GM18909 (cell line): ENCODE results near the gene ANKRD13B.
"Not testable (repeated sequence)": the region's sequence is repeated elsewhere in the genome, so short reads cannot be mapped to it uniquely, and the experiment has no call there.

ENCODE experiments used
- ATAC-seq: cut with Tn5 transposase; IDR thresholded peaks from one replicate; pipeline ENCODE4 v1.9.1; 2021; ENCODE audit warnings: mild to moderate bottlenecking; ENCODE audit not compliant: unreplicated experiment, poor library complexity

The ANKRD13B gene

DNA sequence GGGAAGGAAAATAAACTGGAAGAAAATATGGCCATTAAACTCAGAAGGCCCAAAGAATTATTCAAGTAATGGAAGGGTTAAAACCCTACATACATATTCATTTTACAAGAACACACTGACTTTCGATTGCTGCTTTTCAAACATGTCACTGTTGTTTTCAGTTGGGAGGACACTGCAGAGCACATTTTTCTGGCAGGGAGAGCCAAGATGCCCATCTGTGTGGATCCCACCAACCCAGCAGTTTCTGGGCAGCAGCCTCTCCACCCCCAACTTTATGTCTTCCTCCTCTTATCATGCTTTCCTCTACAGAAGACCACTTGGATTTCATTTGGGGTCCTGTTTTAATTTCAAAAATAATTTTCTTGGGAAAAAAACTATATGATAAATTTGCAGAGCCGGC is 36.9 kb downstream of the ANKRD13B start:
- ATAC-seq: no peak

- no peak for ATAC-seq
Measured at GRCh38 chr17:29630630-29631193, 37.8 kb downstream of the ANKRD13B start.

DNA sequence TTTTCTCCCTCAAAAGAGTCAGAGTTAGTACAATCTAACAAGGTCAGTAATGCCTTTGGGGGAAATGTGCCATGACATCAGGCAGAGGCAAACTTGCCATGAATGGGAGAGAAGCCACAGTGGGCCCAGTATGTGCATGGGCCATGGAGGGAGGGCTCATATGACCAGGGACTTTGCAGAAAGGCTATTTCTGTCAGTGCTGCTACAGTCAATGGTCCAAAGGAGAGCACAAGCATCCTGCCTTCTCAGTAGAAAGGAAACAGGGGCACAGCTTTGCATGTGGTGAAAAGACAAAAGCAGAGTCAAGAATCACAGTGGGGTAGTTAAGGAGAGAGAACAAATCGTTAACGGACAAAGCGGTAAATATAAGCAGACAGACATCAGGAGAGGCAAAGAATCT is 41.0 kb downstream of the ANKRD13B start:
- no peak for ATAC-seq

GRCh38 chr17:29640413-29640812 is 47.5 kb downstream of the ANKRD13B start:
- no peak for ATAC-seq

DNA sequence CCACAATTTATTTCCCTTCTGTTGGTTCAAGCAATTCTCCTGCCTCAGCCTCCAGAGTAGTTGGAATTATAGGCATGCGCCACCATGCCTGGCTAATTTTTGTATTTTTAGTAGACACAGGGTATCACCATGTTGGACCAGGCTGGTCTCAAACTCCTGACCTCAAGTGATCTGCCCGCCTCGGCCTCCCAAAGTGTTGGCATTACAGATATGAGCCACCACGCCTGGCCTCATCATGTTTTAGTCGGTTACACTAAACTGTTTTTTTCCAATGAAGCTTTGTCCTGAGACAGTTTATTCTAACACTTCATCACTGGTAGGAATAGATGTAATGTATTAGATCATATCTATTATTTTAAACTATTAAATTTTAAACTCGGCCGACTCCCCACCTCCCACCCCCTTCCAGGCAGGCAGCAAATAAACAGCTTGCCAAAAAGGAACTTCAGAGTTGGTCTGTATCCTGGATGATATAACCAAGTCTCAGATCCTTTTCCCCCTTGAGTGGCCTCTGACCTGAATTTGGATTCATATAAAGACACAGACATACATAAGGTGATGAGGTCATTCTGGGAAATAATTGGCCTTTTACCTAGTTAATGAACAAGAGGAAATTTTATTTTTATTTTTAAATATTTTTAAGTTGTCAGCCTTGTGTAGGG is 48.2 kb downstream of the ANKRD13B start:
- ATAC-seq: no peak

DNA sequence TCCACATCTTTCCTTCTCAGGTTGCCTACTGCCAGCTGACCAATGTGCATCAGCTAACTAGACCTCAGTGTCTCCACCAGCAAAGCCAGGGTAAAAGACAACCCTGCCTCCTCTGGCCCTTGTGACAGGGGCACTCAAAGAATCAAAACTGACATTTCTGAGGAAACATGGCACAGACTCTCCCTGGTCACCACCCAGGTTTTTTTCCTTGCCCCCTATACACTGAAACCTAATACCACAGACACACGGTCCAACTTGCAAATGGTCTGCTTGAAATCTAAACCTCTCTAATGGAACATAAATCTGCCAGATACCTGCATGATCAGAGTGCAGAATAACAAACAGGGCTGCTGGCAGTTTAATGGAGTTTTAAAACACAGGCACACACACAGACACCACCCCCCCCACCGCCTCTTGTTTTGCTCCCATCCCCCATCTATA is 49.3 kb downstream of the ANKRD13B start:
- no peak for ATAC-seq

DNA sequence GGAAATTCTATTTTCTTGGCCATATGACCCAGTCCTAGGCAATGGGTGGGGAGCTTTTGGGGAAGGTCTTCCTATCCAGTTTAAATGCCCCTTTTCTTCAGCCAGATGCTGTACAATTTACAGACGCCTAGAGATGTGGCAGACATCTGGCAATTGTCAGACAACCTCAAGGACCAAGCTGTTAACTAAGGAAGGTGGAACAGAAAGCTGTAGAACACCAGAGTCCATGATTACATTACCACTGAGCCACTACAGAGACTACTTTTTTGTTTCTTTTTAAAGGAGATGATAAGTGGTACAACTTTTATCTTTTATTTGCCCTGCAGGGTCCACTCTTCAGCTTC is 50.9 kb downstream of the ANKRD13B start:
- ATAC-seq: no peak

DNA sequence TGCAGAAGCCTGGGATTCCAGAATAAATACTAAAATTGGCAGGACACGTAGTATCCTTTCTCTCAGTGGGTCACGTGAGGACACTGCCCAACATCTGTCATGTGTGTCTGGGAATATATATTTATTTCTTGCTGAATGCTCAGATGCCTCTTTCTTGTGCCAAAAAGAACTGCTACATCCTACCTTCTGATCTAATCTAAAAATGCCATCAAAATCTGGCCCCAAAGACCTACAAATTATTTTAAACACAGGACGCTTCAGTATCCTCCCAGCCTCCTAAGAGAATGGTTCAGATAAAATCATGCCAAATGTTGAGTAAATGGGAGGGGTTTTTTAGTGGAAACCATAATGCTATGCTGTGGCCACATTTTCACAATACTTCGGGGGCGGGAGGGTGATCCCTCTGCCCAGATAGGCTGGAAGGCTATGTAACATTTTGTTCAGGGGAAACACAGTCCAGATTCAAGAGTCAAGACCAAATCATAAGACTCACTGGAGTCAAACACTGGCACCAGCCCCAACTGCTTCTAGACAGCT is 52.7 kb downstream of the ANKRD13B start:
- no peak for ATAC-seq

DNA sequence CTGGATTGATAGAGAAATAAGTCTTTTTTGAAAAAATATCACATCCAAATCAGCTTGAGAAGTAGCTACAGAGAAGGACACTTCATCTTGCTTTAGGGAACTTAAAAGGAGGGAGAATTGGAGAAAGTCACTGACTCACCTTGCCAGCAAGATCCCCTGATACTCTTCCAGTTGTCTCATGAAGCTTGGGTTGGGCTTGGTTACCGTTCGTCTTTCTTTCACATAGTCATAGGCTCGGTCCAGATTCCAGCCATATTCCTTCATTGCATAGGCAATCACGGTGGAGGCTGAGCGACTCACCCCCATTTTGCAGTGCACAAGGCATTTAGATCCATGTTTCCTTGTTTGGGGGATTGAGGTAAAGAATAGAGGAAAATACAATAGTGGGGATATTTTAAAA is 55.1 kb downstream of the ANKRD13B start:
- no peak for ATAC-seq

DNA sequence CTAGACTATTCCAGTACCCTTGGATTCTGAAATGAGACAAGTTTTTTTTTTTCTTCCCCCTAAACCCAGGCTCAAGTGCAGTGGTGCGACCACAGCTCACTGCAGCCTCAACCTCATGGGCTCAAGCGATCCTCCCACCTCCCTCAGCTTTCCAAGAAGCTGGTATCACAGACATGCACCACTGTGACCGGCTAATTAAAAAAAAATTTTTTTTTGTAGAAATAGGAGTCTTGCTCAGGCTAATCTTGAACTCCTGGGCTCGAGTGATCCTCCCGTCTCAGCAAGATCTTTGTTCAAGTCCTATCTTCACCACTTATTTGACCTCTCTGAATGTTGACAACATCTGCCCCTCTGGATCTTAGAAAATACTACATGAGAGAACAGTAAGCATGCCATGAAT is 56.4 kb downstream of the ANKRD13B start:
- ATAC-seq: no peak

- ATAC-seq: no peak
Measured at GRCh38 chr17:29650396-29650795, 57.5 kb downstream of the ANKRD13B start.

DNA sequence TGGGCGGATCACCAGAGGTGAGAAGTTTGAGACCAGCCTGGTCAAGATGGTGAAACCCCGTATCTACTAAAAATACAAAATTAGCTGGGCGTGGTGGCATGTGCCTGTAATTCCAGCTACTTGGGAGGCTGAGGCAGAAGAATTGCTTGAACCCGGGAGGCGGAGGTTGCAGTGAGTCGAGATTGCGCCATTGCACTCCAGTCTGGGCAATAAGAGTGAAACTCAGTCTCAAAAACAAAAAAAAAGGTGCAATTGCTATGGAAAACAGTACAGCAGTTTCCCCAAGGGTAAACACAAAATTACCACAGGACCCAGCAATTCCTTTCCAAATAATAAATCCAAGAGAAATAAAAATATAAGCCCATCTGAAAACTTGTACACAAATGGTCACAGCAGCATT is 59.0 kb downstream of the ANKRD13B start:
- ATAC-seq: not testable (repeated sequence)

- no peak for ATAC-seq
Measured at GRCh38 chr17:29652976-29653375, 60.0 kb downstream of the ANKRD13B start.

- ATAC-seq: no peak
Measured at GRCh38 chr17:29653995-29654714, 61.2 kb downstream of the ANKRD13B start.

GRCh38 chr17:29655323-29655722 is 62.4 kb downstream of the ANKRD13B start:
- ATAC-seq: no peak

- no peak for ATAC-seq
Measured at GRCh38 chr17:29659155-29659554, 66.2 kb downstream of the ANKRD13B start.

GRCh38 chr17:29661213-29661612 is 68.3 kb downstream of the ANKRD13B start:
- no peak for ATAC-seq

- ATAC-seq: no peak
Measured at GRCh38 chr17:29663155-29663554, 70.2 kb downstream of the ANKRD13B start.
